IPS DF 6.9 (cell line): ENCODE data around the gene AP1S2.

Experiments used
- DNase-seq: peaks from one replicate; pipeline ENCODE4 v3.0.0-alpha.2; 2013; ENCODE audit warnings: low read depth, low spot score
- H3K27ac ChIP-seq: one replicate; pipeline ENCODE4 v1.5.1; 2013; ENCODE audit warnings: low read length, control low read depth
- H3K27me3 ChIP-seq: 2 replicates; pipeline ENCODE4 v1.6.1; 2013; ENCODE audit warnings: mild to moderate bottlenecking, low read length; ENCODE audit not compliant: control insufficient read depth, insufficient read depth
- H3K36me3 ChIP-seq: 2 replicates; pipeline ENCODE4 v1.6.1; 2013; ENCODE audit warnings: low read length; ENCODE audit not compliant: control insufficient read depth, insufficient read depth
- H3K4me1 ChIP-seq: 2 replicates; pipeline ENCODE4 v1.6.1; 2013; ENCODE audit warnings: low read length; ENCODE audit not compliant: control insufficient read depth, insufficient read depth
- H3K4me3 ChIP-seq: 2 replicates; pipeline ENCODE4 v1.5.1; 2013; ENCODE audit warnings: mild to moderate bottlenecking, low read length
- H3K9me3 ChIP-seq: 2 replicates; pipeline ENCODE4 v1.6.1; 2013; ENCODE audit warnings: low read length, inconsistent platforms; ENCODE audit not compliant: control insufficient read depth, insufficient read depth
- WGBS: extraction: QIAGEN DNeasy Blood & Tissue Kit; methylation state at CpG from one replicate; pipeline ENCODE4 v1.1.7; 2013; ENCODE audit warnings: mixed read lengths, missing lambda C conversion rate; ENCODE audit not compliant: insufficient read length, insufficient coverage; 5-methylcytosine and 5-hydroxymethylcytosine counted together

AP1S2 gene

DNA sequence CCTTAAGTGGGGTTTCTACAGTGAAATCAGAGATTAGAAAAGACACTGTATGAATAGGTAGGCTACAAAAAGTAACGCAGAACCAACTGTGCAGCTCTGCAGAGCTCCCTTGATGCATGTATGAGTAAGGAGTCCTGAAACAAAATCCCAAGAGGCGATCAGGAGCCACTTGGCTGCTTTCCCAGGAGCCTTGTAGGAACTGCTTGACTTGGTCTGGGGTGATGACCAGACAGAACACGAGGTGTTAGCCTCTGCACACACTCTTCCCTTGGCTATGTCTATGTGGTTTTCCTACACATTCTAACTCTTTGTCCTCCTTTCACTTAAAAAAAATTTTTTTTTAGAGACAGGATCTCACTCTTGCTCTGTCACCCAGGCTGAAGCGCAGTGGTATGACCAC lies 22.8 kb upstream of the AP1S2 start:
- Histone ChIP-seq H3K27me3 (no peaks in the 10 kb centered on the region), H3K4me3 (no peak overlapping the region), H3K36me3 (no peaks in the 10 kb centered on the region), H3K27ac (no peak overlapping the region), H3K4me1 (no peaks in the 10 kb centered on the region), H3K9me3 (no peaks in the 10 kb centered on the region)
- WGBS, result no CpG with 5 or more reads among the region's 4 CpGs
- DNase-seq, result no peak

DNA sequence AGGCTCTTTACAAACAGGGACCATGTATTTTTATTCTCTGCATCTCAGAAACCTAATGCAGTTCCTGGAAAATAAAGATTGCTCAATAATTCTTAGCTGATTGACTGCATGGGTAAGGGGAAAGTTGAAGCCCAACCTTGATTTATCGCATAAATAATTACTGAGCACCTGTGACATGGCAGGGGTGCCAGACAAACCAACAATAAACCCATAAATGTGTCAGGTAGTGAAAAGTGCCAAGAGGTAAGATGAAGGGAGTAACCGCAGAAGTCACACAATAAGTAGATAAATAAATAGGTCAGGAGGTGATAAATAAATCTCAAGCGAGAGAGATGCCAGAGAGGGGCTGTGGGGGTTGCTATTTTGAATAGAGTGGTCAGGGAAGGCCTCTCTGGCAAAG lies 20.1 kb upstream of the AP1S2 start:
- Histone ChIP-seq H3K4me3 (no peak overlapping the region), H3K36me3 (no peaks in the 10 kb centered on the region), H3K9me3 (no peaks in the 10 kb centered on the region), H3K27ac (no peak overlapping the region), H3K4me1 (no peaks in the 10 kb centered on the region), H3K27me3 (no peaks in the 10 kb centered on the region)
- no peak for DNase-seq
- WGBS, result no CpG with 5 or more reads among the region's 3 CpGs

DNA sequence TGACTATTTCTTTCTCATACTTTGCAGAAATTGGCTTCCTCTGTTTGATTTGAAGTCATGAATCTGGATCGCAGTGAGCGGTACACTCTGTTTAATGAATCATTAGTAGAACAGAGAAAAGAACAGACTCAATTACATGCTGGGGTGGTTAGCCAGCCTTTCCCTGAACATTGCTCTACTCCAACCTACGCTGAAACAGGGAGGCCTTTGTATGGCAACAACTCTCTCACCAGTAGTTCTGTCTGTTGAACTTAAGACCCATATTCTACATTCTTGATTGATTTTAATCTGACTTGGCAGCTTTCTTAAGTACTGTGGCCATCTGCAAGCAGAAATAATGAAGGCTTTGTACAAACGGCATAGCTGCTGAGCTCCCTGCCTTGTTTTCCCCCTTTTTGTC lies 19.0 kb upstream of the AP1S2 start:
- Histone ChIP-seq H3K4me3 (no peak overlapping the region), H3K27ac (no peak overlapping the region), H3K36me3 (no peaks in the 10 kb centered on the region), H3K9me3 (no peaks in the 10 kb centered on the region), H3K4me1 (no peaks in the 10 kb centered on the region), H3K27me3 (no peaks in the 10 kb centered on the region)
- WGBS, result no CpG with 5 or more reads among the region's 4 CpGs
- DNase-seq, result no peak

DNA sequence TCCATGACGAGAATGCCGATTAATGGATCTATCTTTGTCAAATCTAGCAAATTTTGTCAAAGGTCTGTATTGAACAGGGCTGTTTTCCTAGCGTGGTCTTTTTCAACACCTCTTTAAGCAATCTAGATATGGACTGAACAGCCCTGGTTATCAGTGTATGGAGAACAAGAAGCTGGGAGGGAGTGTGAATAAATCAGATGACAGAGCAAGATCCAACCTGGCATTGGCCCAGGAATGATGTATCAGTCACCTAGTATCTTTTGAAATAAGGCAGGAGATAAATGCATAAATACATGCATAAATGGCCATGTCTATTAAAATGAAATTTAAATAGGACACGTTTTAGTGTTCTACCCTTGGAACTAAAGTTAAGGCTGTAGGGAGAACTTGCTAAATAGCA lies 15.7 kb upstream of the AP1S2 start:
- no CpG with 5 or more reads among the region's 4 CpGs for WGBS
- H3K4me3 ChIP-seq, result no peak overlapping the region
- H3K4me1 ChIP-seq, result no peaks in the 10 kb centered on the region
- H3K9me3 ChIP-seq, result no peaks in the 10 kb centered on the region
- no peaks in the 10 kb centered on the region for H3K27me3 ChIP-seq
- H3K27ac ChIP-seq, result no peak overlapping the region
- DNase-seq, result no peak
- no peaks in the 10 kb centered on the region for H3K36me3 ChIP-seq

DNA sequence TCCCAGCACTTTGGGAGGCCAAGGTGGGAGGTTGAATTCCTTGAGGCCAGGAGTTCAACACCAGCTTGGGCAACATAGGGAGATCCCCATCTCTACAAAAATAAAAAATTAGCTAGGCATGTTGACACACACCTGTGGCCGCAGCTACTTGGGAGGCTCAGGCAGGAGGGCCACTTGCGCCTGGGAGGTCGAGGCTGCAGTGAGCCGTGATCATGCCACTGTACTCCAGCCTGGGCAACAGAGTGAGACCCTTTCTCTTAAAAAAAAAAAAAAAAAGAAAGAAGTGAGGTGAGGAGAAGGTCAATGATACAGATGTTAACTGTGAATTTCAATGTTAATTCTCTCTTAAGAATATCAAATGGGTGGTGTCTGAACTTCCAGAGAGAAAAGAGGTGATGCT lies 15.1 kb upstream of the AP1S2 start:
- Histone ChIP-seq H3K4me1 (no peaks in the 10 kb centered on the region), H3K9me3 (no peaks in the 10 kb centered on the region), H3K27ac (no peak overlapping the region), H3K27me3 (no peaks in the 10 kb centered on the region), H3K4me3 (no peak overlapping the region), H3K36me3 (no peaks in the 10 kb centered on the region)
- no CpG with 5 or more reads among the region's 4 CpGs for WGBS
- DNase-seq, result no peak

DNA sequence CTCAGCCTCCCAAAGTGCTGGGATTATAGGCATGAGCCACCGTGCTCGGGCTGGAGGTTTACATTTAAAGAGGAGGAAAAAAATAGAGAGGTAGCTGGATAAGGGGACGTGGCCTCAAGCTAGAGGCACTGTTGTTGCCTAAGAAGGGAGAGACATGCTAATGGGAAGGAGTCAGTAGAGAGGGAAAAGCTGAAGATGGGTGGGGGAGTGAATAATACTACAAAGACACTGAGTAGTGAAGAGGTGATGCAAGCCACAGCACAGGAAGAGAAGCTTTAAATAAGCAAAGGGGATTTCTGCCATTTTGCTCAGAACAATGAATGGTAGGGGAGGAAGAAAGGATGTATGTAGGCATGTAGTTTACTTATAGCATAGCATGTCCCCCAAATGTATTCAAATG lies 11.5 kb upstream of the AP1S2 start:
- no peaks in the 10 kb centered on the region for H3K9me3 ChIP-seq
- no CpG with 5 or more reads among the region's 3 CpGs for WGBS

DNA sequence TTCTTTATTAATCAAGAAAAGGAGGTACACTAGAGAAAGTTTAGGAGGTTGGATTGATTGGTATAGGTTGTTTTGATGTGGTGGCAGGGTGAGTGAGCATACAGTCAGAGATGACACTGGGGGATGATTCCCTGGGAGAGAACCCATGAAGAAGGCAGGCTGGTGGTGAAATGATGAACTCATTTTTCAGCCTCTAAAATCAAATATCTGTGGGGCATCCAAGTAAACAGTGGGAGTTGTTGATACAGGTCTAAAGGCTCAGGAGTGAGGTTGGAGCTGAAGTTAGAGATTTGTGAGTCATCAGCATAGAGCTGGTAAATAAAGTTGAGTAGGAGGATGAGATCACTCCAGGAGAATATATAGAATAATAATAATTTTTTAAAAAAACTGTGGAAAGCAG lies 10.0 kb upstream of the AP1S2 start:
- Histone ChIP-seq H3K36me3 (no peaks in the 10 kb centered on the region), H3K27me3 (no peaks in the 10 kb centered on the region), H3K27ac (no peak overlapping the region), H3K4me3 (no peak overlapping the region), H3K4me1 (no peaks in the 10 kb centered on the region), H3K9me3 (no peaks in the 10 kb centered on the region)
- no peak for DNase-seq

More for the DNA sequence above, 11.5 kb upstream of the AP1S2 start:
- no peak for DNase-seq
- H3K4me3 ChIP-seq, result no peak overlapping the region
- H3K27ac ChIP-seq, result no peak overlapping the region
- H3K27me3 ChIP-seq, result no peaks in the 10 kb centered on the region
- H3K4me1 ChIP-seq, result no peaks in the 10 kb centered on the region
- no peaks in the 10 kb centered on the region for H3K36me3 ChIP-seq

DNA sequence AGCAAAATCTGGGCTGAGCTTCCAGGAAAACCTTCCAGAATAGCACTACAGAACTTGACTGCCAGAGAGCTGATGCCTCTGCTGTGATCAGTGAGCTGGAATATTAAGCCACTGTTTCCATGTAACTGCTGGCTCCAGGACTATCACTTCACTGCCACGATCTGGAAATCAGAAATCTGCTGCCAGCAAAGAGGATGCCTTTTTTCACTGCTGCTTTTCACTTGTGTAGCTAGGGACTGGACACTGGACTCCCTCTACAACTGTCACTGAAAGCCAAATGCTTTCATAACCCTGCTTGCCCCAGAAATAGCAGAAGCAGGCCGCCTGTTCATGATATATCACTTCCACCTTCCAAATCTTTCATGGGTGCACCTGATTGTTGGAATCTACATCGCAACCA lies 9.4 kb upstream of the AP1S2 start:
- no peaks in the 10 kb centered on the region for H3K9me3 ChIP-seq
- no peaks in the 10 kb centered on the region for H3K36me3 ChIP-seq
- no peak overlapping the region for H3K4me3 ChIP-seq
- no peak for DNase-seq
- H3K27me3 ChIP-seq, result no peaks in the 10 kb centered on the region
- no peak overlapping the region for H3K27ac ChIP-seq
- H3K4me1 ChIP-seq, result no peaks in the 10 kb centered on the region
- no CpG with 5 or more reads among the region's 3 CpGs for WGBS

DNA sequence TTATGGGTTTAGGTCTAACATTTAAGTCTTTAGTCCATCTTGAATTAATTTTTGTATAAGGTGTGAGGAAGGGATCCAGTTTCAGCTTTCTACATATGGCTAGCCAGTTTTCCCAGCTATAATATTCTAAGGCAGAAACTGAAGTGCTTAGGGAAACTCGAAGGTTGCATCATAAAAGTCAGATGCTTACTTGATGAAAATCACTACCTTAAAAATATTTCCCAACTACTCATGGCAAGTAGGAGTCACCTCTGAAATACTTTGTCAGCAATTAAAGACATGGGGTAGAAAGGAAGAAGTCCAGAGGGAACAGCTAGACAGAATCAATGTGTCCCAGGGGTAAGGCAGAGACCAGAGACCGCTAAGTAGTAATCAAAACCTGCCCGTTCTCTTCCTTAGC lies 6.3 kb upstream of the AP1S2 start:
- DNase-seq, result no peak
- Histone ChIP-seq H3K27ac (no peak overlapping the region), H3K4me3 (no peak overlapping the region), H3K27me3 (no peaks in the 10 kb centered on the region), H3K9me3 (no peaks in the 10 kb centered on the region), H3K36me3 (no peaks in the 10 kb centered on the region), H3K4me1 (no peaks in the 10 kb centered on the region)
- WGBS, result no CpG with 5 or more reads among the region's 3 CpGs

DNA sequence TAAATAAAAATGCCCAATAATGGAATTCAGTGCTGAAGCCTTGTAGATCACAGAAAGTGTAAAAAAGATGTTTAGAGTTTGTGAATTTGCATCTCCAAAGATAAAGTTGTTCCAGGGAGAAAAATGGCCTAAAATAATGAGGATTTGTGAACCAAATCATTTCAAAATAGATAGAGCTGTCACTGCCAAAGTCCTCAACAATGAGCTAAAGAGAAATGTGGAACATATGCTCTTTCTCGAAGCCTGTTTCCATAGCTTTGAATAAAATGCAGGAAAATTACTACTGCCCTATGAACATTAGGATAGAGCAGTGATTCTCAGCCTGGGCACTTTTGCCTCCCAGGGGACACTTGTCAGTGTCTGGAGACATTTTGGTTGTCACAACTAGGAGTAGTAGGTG lies 3.4 kb upstream of the AP1S2 start:
- no peak for DNase-seq
- Histone ChIP-seq H3K4me3 (no peak overlapping the region), H3K27ac (no peak overlapping the region), H3K36me3 (no peaks in the 10 kb centered on the region), H3K27me3 (no peaks in the 10 kb centered on the region), H3K4me1 (no peaks in the 10 kb centered on the region), H3K9me3 (no peaks in the 10 kb centered on the region)
- no CpG with 5 or more reads among the region's 1 CpG for WGBS

DNA sequence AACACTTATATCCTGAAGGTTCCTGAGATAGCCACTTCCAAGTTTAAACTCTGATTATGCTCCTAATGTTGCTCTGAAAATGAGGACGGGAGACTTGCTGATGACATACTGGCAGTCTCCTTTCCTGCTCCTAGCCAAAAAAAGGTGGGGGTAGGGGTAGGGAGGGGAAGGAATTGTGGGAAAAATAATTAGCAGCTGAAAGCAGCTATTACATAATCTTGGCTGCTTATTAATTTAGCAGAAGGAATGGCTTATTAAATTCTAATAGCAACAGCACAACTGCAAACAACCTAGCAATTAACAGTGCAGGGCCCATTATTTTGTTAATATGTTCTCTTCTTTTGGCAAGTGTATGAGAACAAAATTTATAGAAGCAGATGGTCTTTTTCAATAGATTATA lies 2.0 kb upstream of the AP1S2 start:
- no peak overlapping the region for H3K27ac ChIP-seq
- H3K4me1 ChIP-seq, result no peaks in the 10 kb centered on the region
- no CpG with 5 or more reads among the region's 1 CpG for WGBS
- DNase-seq, result no peak
- no peaks in the 10 kb centered on the region for H3K27me3 ChIP-seq
- no peaks in the 10 kb centered on the region for H3K9me3 ChIP-seq
- no peaks in the 10 kb centered on the region for H3K36me3 ChIP-seq
- no peak overlapping the region for H3K4me3 ChIP-seq
